B cell (primary cell): ENCODE results near the gene MFAP1. TPM values are rescaled to one million over a fixed set of nuclear protein-coding genes. Genes with fewer than 3 reads are reported as not detected.

Source experiments
- ATAC-seq: fragments of 200-7000 bp; cut with Tn5 transposase; one replicate; pipeline ENCODE4 v1.10.0; 2021; ENCODE audit warnings: low read depth, mild to moderate bottlenecking, moderate number of reproducible peaks, moderate library complexity
- CTCF ChIA-PET: fragments of 350-600 bp; sonication (Branson Sonifier 250); formaldehyde crosslinking; loops from one replicate; lab custom pipeline; 2021; ENCODE audit warnings: antibody characterized with exemption, inconsistent platforms; lab: Charles Lee
- POLR2A ChIA-PET: fragments of 350-600 bp; sonication (Branson Sonifier 250); formaldehyde crosslinking; loops from one replicate; lab custom pipeline; 2021; ENCODE audit warnings: antibody characterized with exemption; lab: Charles Lee
- DNase-seq: peaks from one replicate; pipeline ENCODE4 v3.0.0; 2013
- H2AFZ ChIP-seq: 2 replicates; pipeline ENCODE4 v1.6.1; 2012; ENCODE audit warnings: mild to moderate bottlenecking, low read depth, low read length; ENCODE audit not compliant: insufficient read depth, poor library complexity, severe bottlenecking
- H3K27ac ChIP-seq, 2 donors: 1 replicate in 1 of 2; 2 replicates in 1 of 2; pipeline ENCODE4 v1.5.1; 2012 to 2013; ENCODE audit warnings: low read length in 2 of 2, mild to moderate bottlenecking in 2 of 2, moderate library complexity in 1 of 2
- H3K27me3 ChIP-seq, 4 experiments: fragments of 200-600 bp in 1 of 4; sonication (generic) in 1 of 4; replicated peaks in 1 of 4; 1 replicate in 2 of 4; 2 replicates in 2 of 4; pipeline versions ENCODE4 v1.6.1 to v1.7.0; 2013 to 2016; ENCODE audit warnings: low read length in 3 of 4, mild to moderate bottlenecking in 2 of 4, mixed read lengths in 1 of 4, moderate library complexity in 1 of 4; ENCODE audit not compliant: insufficient read depth in 4 of 4, control insufficient read depth in 3 of 4; ENCODE audit errors: control extremely low read depth in 1 of 4
- H3K36me3 ChIP-seq, 2 experiments: replicated peaks in 1 of 2; 1 replicate in 1 of 2; 2 replicates in 1 of 2; pipeline versions ENCODE4 v1.6.1 to v1.7.1; 2013; ENCODE audit warnings: low read length in 1 of 2; ENCODE audit not compliant: insufficient read depth in 2 of 2, control insufficient read depth in 1 of 2; ENCODE audit errors: control extremely low read depth in 1 of 2, extremely low read depth in 1 of 2
- H3K4me1 ChIP-seq, 2 donors: fragments of 200-600 bp in 1 of 2; sonication (generic) in 1 of 2; 1 replicate in 1 of 2; 2 replicates in 1 of 2; pipeline versions ENCODE4 v1.5.1 to v1.6.1; 2013 to 2017; ENCODE audit warnings: low read length in 2 of 2; ENCODE audit not compliant: control insufficient read depth in 2 of 2, insufficient read depth in 2 of 2
- H3K4me2 ChIP-seq: replicated peaks from 2 replicates; pipeline ENCODE3; 2012; ENCODE audit warnings: mild to moderate bottlenecking, low read depth, low read length; ENCODE audit not compliant: poor library complexity, severe bottlenecking
- H3K4me3 ChIP-seq, 5 experiments: fragments of 200-600 bp in 1 of 5; sonication (generic) in 1 of 5; 1 replicate in 3 of 5; 2 replicates in 2 of 5; pipeline versions ENCODE4 v1.5.1 to v1.7.0; 2011 to 2016; ENCODE audit warnings: low read length in 4 of 5, mild to moderate bottlenecking in 4 of 5, low read depth in 2 of 5, control low read depth in 1 of 5, moderate library complexity in 1 of 5; ENCODE audit not compliant: insufficient read depth in 1 of 5; ENCODE audit errors: control extremely low read depth in 1 of 5, extremely low read depth in 1 of 5
- H3K79me2 ChIP-seq: fragments of 200-600 bp; sonication (generic); one replicate; pipeline ENCODE4 v1.6.0; 2016; ENCODE audit warnings: low read length; ENCODE audit not compliant: control insufficient read depth, insufficient read depth
- H3K9ac ChIP-seq: fragments of 200-600 bp; sonication (generic); 2 replicates; pipeline ENCODE4 v1.6.1; 2017; ENCODE audit warnings: mild to moderate bottlenecking, low read length, moderate library complexity
- H3K9me3 ChIP-seq, 3 donors: one replicate each; pipeline versions ENCODE4 v1.6.1 to v1.7.1; 2013; ENCODE audit warnings: low read length in 2 of 3; ENCODE audit not compliant: control insufficient read depth in 2 of 3, insufficient read depth in 1 of 3; ENCODE audit errors: control extremely low read depth in 1 of 3
- H4K20me1 ChIP-seq: 2 replicates; pipeline ENCODE4 v1.6.0; 2012; ENCODE audit warnings: mild to moderate bottlenecking, low read length; ENCODE audit not compliant: insufficient read depth, control insufficient read depth, poor library complexity, severe bottlenecking
- H3K27ac Mint-ChIP-seq: one replicate; pipeline ENCODE4 v1.8.0; 2021; ENCODE audit warnings: mixed read lengths
- H3K27me3 Mint-ChIP-seq: one replicate; pipeline ENCODE4 v1.8.0; 2021; ENCODE audit warnings: mixed read lengths
- H3K4me1 Mint-ChIP-seq: one replicate; pipeline ENCODE4 v1.8.0; 2021; ENCODE audit warnings: mixed read lengths
- H3K4me3 Mint-ChIP-seq: one replicate; pipeline ENCODE4 v1.8.0; 2021; ENCODE audit warnings: mixed read lengths
- H3K9me3 Mint-ChIP-seq: one replicate; pipeline ENCODE4 v1.8.0; 2022; ENCODE audit warnings: mixed read lengths; ENCODE audit not compliant: insufficient read depth
- EZH2 ChIP-seq: IDR thresholded peaks from 2 replicates; pipeline ENCODE4 v1.6.1; 2012; ENCODE audit warnings: borderline replicate concordance, low read depth, mild to moderate bottlenecking, moderate library complexity, low read length; ENCODE audit not compliant: insufficient read depth, poor library complexity, severe bottlenecking
- WGBS: methylation state at CpG from one replicate; pipeline ENCODE4 v1.1.5; 2013; ENCODE audit warnings: missing lambda C conversion rate; ENCODE audit not compliant: insufficient coverage; 5-methylcytosine and 5-hydroxymethylcytosine counted together
- intact Hi-C: fragments of 100-400 bp; cut with micrococcal nuclease; formaldehyde crosslinking; loops from one replicate; pipeline ENCODE4 v1.10.0; 2022
- polyA plus RNA-seq: library from polyadenylated mRNA; depleted of rRNA; stranded (reverse); fragments of >200 nt; gene quantifications from 2 replicates; pipeline ENCODE4 v1.2.3, GENCODE V29; 2012
- total RNA-seq, 2 donors: library from RNA; stranded (reverse); fragments of 120-200 nt in 1 of 2; gene quantifications; 1 replicate in 1 of 2; 2 replicates in 1 of 2; pipeline versions ENCODE4 v1.2.3 to v1.2.4, GENCODE V29; 2013 to 2022
- TF ChIP-seq, protein P1 (sequence below): fragments of 200-600 bp; IDR thresholded peaks from one replicate; pipeline ENCODE4 v1.8.0; 2022; ENCODE audit warnings: antibody characterized with exemption, mild to moderate bottlenecking

Gene MFAP1
- total and polyA plus RNA-seq, 2 donors (not counting 1 experiment from before 2014, with no cell fraction given), result 3.4 to 22.1 TPM

DNA sequence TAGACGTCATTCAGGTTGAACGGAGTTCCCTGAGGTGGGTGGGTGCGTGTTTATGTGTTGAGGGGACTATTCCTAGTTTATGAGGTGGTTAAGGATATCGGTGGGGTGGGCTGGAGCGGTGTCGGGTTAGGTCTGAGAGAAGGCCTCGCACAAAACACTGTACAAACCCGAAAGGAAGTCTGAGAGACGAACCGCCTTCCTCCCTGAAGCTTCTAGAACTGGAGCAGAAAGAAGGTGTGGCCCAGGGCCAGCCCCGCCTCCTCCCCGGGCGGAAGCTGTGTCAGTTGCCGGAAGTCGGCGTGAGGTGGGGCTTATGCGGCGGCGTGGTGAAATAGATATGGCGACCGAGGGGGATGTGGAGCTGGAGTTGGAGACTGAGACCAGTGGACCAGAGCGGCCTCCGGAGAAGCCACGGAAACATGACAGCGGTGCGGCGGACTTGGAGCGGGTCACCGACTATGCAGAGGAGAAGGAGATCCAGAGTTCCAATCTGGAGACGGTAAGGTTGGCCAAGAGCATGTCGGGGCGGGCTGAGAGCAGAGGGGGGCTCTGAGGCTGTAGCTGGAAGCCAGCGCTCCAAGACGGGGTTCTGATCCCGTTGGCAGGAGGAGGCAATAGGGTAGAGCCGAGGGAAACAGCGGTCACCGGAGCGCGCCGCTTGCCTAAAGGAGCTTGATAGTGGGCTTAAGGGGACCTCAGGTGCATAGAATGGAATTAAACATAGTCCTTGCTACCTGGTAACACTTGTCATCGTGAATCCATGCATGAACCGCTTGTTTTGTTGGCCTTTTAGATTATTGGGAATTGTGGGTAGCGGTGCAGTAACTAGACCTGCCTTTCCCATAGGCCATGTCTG, 24.0 kb downstream of the MFAP1 start, which contains the start of gene HYPK:
Gene HYPK (plus strand): TSS at position 314 of the 856 bp plus-strand sequence. CDS start 24 bp downstream, at position 338.
- Histone ChIP-seq H3K4me3 (peak within 1 kb of the TSS; percentile 85 to 99 (median 90)), H3K27ac (peak within 1 kb of the TSS; percentile 79 to 81), H4K20me1 (peaks cover 17% of the 10 kb centered on the region), H3K27me3 (no peaks in the 10 kb centered on the region), H3K4me2 (peak within 1 kb of the TSS; percentile 90), H3K9me3 (peaks cover 0 to 9% (median 0%) of the 10 kb centered on the region in 3 donors), H3K79me2 (peaks cover 28% of the 10 kb centered on the region), H3K36me3 (peaks cover 0 to 47% of the 10 kb centered on the region in 2 experiments), H3K4me1 (peaks cover 14 to 27% of the 10 kb centered on the region in 2 donors), H3K9ac (peak within 1 kb of the TSS; percentile 90), H2AFZ (peak within 1 kb of the TSS; percentile 82)
- Mint-ChIP-seq H3K4me1 (peaks cover 44% of the 10 kb centered on the region), H3K27me3 (no peaks in the 10 kb centered on the region), H3K27ac (peak within 1 kb of the TSS; percentile 96), H3K9me3 (no peaks in the 10 kb centered on the region), H3K4me3 (peak within 1 kb of the TSS; percentile 98)
- POLR2A ChIA-PET, result interaction anchor here (0.6 to 2.2 kb wide), 6 partner anchors 9 to 24 kb away, joined by 3 to 17 read pairs (median 6); partner anchors contain the start of genes ELL3, MFAP1 and SERF2
- CTCF ChIA-PET, result interaction anchor here (0.8 to 2.0 kb wide), 7 partner anchors 9 to 30 kb away, joined by 3 to 18 read pairs (median 6); partner anchors contain the start of genes ELL3 and MFAP1
- intact Hi-C loops, result loop anchor here (1.0 to 5.0 kb wide), 4 partner anchors 8 to 33 kb away; partner anchors contain the start of genes MFAP1 and SERF2
- DNase-seq (peak; percentile 92), ATAC-seq (peak; percentile 98)
- WGBS, result 9% methylated on average over 44 of the region's 44 CpGs
- TF ChIP-seq, protein P1, sequence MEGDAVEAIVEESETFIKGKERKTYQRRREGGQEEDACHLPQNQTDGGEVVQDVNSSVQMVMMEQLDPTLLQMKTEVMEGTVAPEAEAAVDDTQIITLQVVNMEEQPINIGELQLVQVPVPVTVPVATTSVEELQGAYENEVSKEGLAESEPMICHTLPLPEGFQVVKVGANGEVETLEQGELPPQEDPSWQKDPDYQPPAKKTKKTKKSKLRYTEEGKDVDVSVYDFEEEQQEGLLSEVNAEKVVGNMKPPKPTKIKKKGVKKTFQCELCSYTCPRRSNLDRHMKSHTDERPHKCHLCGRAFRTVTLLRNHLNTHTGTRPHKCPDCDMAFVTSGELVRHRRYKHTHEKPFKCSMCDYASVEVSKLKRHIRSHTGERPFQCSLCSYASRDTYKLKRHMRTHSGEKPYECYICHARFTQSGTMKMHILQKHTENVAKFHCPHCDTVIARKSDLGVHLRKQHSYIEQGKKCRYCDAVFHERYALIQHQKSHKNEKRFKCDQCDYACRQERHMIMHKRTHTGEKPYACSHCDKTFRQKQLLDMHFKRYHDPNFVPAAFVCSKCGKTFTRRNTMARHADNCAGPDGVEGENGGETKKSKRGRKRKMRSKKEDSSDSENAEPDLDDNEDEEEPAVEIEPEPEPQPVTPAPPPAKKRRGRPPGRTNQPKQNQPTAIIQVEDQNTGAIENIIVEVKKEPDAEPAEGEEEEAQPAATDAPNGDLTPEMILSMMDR, result no peak
- no peak for TF ChIP-seq EZH2
